Epidermal melanocyte (primary cell): Measurements from ENCODE around the gene CCS.
"Not testable (repeated sequence)": the region's sequence is repeated elsewhere in the genome, so short reads cannot be mapped to it uniquely, and the experiment has no call there.

Experiments used
- DNase-seq: peaks from one replicate; pipeline ENCODE4 v3.0.0; 2011; ENCODE audit warnings: low spot score; ENCODE audit not compliant: insufficient read length

Gene CCS

GRCh38 chr11:66591175-66591574 lies 1.8 kb upstream of the CCS start:
- no peak for DNase-seq

- no peak for DNase-seq
Measured at GRCh38 chr11:66593303-66593635, 284 bp downstream of the CCS start.

GRCh38 chr11:66593650-66594049 lies 665 bp downstream of the CCS start:
- DNase-seq: no peak

- peak; percentile 24 for DNase-seq
Measured at GRCh38 chr11:66595245-66595904, 2.4 kb downstream of the CCS start.

GRCh38 chr11:66598993-66599392 lies 6.0 kb downstream of the CCS start:
- no peak for DNase-seq

GRCh38 chr11:66600219-66600618 lies 7.2 kb downstream of the CCS start:
- DNase-seq: no peak

GRCh38 chr11:66600631-66601233 lies 7.7 kb downstream of the CCS start:
- DNase-seq: no peak

GRCh38 chr11:66603072-66603471 lies 10.1 kb downstream of the CCS start:
- no peak for DNase-seq

- DNase-seq: no peak
Measured at GRCh38 chr11:66604155-66604554, 11.2 kb downstream of the CCS start.

GRCh38 chr11:66606608-66607007 lies 13.6 kb downstream of the CCS start:
- DNase-seq: not testable (repeated sequence)

GRCh38 chr11:66607126-66607834 lies 14.3 kb downstream of the CCS start:
- DNase-seq: no peak

GRCh38 chr11:66609721-66610617 lies 17.0 kb downstream of the CCS start:
- DNase-seq: no peak

- no peak for DNase-seq
Measured at GRCh38 chr11:66612458-66612857, 19.5 kb downstream of the CCS start.

- DNase-seq: no peak
Measured at GRCh38 chr11:66614073-66614472, 21.1 kb downstream of the CCS start.

- peak; percentile 99 for DNase-seq
Measured at GRCh38 chr11:66616379-66617154, 23.6 kb downstream of the CCS start, which contains the start of gene RBM14. Gene RBM14 (plus strand): TSS chr11:66616630. CDS start chr11:66616721, 91 bp downstream.

GRCh38 chr11:66617155-66617834 lies 24.3 kb downstream of the CCS start:
- no peak for DNase-seq

- no peak for DNase-seq
Measured at GRCh38 chr11:66619080-66619554, 26.1 kb downstream of the CCS start.

- DNase-seq: no peak
Measured at GRCh38 chr11:66624450-66624849, 31.5 kb downstream of the CCS start.

GRCh38 chr11:66625041-66625751 lies 32.2 kb downstream of the CCS start:
- DNase-seq: no peak

- DNase-seq: no peak
Measured at GRCh38 chr11:66625752-66626149, 32.8 kb downstream of the CCS start.
